CD4-positive, alpha-beta T cell (primary cell): Measurements from ENCODE around the gene ABLIM2. TPM values are rescaled to one million over a fixed set of nuclear protein-coding genes. Genes with fewer than 3 reads are reported as not detected.

Experiments
- ATAC-seq: fragments of 200-7000 bp; cut with Tn5 transposase; one replicate; pipeline ENCODE4 v1.10.0; 2022; ENCODE audit warnings: mild to moderate bottlenecking; ENCODE audit not compliant: poor library complexity
- CTCF ChIA-PET: fragments of 350-600 bp; sonication (Branson Sonifier 250); formaldehyde crosslinking; loops from one replicate; lab custom pipeline; 2021; ENCODE audit warnings: antibody characterized with exemption, inconsistent platforms; lab: Charles Lee
- POLR2A ChIA-PET: fragments of 350-600 bp; sonication (Branson Sonifier 250); formaldehyde crosslinking; loops from one replicate; lab custom pipeline; 2021; ENCODE audit warnings: antibody characterized with exemption, inconsistent platforms; lab: Charles Lee
- DNase-seq, 14 experiments: peaks; one replicate each; pipeline ENCODE4 v3.0.0-alpha.2; 2013 to 2020; ENCODE audit warnings: mixed read lengths in 2 of 14
- H3K27ac ChIP-seq, 2 donors: one replicate each; pipeline versions ENCODE4 v1.5.1 to v1.7.0; 2013; ENCODE audit warnings: low read length in 2 of 2, low read depth in 1 of 2, mild to moderate bottlenecking in 1 of 2
- H3K27me3 ChIP-seq, 2 experiments: 1 replicate in 1 of 2; 2 replicates in 1 of 2; pipeline versions ENCODE4 v1.6.1 to v1.7.0; 2013; ENCODE audit warnings: low read length in 2 of 2, control low read depth in 1 of 2, mild to moderate bottlenecking in 1 of 2, moderate library complexity in 1 of 2; ENCODE audit not compliant: insufficient read depth in 2 of 2, control insufficient read depth in 1 of 2
- H3K36me3 ChIP-seq: one replicate; pipeline ENCODE4 v1.6.1; 2013; ENCODE audit warnings: low read length, control low read depth; ENCODE audit not compliant: insufficient read depth
- H3K4me1 ChIP-seq: one replicate; pipeline ENCODE4 v1.6.1; 2013; ENCODE audit warnings: low read length, control low read depth; ENCODE audit not compliant: insufficient read depth
- H3K4me3 ChIP-seq: one replicate; pipeline ENCODE4 v1.5.1; 2013; ENCODE audit warnings: mild to moderate bottlenecking, low read length, moderate library complexity
- H3K9me3 ChIP-seq, 2 experiments: 1 replicate in 1 of 2; 2 replicates in 1 of 2; pipeline versions ENCODE4 v1.6.1 to v1.7.0; 2013; ENCODE audit warnings: low read length in 2 of 2, mild to moderate bottlenecking in 2 of 2, control low read depth in 1 of 2, moderate library complexity in 1 of 2; ENCODE audit not compliant: control insufficient read depth in 1 of 2, insufficient read depth in 1 of 2
- H3K27ac Mint-ChIP-seq: one replicate; pipeline ENCODE4 v1.8.0; 2020; ENCODE audit warnings: mixed read lengths
- H3K27me3 Mint-ChIP-seq: one replicate; pipeline ENCODE4 v1.8.0; 2021; ENCODE audit warnings: mixed read lengths
- H3K36me3 Mint-ChIP-seq: one replicate; pipeline ENCODE4 v1.8.0; 2021; ENCODE audit warnings: low read depth, mixed read lengths
- H3K4me1 Mint-ChIP-seq: one replicate; pipeline ENCODE4 v1.8.0; 2021; ENCODE audit warnings: low read depth, mixed read lengths
- H3K4me3 Mint-ChIP-seq: one replicate; pipeline ENCODE4 v1.8.0; 2020; ENCODE audit warnings: mild to moderate bottlenecking, mixed read lengths
- H3K9me3 Mint-ChIP-seq: one replicate; pipeline ENCODE4 v1.8.0; 2020; ENCODE audit warnings: mixed read lengths
- intact Hi-C, 2 experiments: fragments of 100-400 bp; cut with DNase I in 1 of 2; cut with micrococcal nuclease in 1 of 2; formaldehyde crosslinking; loops; one replicate each; pipeline versions ENCODE4 v1.15.1 to v1.9.0; 2023 to 2025; cut with DNase I, micrococcal nuclease
- total RNA-seq, 174 experiments: library from RNA in 2 of 174; stranded (reverse) in 2 of 174; gene quantifications; one replicate each; pipeline ENCODE4 v1.2.3 and lab custom pipeline; 2021 to 2026
- TF ChIP-seq, protein P1 (sequence below): fragments of 200-600 bp; IDR thresholded peaks from one replicate; pipeline ENCODE4 v1.8.0; 2022; ENCODE audit warnings: antibody characterized with exemption, mild to moderate bottlenecking

Gene ABLIM2
- total RNA-seq, 2 experiments from 2014 or later = 2.5 to 2.7 TPM

DNA sequence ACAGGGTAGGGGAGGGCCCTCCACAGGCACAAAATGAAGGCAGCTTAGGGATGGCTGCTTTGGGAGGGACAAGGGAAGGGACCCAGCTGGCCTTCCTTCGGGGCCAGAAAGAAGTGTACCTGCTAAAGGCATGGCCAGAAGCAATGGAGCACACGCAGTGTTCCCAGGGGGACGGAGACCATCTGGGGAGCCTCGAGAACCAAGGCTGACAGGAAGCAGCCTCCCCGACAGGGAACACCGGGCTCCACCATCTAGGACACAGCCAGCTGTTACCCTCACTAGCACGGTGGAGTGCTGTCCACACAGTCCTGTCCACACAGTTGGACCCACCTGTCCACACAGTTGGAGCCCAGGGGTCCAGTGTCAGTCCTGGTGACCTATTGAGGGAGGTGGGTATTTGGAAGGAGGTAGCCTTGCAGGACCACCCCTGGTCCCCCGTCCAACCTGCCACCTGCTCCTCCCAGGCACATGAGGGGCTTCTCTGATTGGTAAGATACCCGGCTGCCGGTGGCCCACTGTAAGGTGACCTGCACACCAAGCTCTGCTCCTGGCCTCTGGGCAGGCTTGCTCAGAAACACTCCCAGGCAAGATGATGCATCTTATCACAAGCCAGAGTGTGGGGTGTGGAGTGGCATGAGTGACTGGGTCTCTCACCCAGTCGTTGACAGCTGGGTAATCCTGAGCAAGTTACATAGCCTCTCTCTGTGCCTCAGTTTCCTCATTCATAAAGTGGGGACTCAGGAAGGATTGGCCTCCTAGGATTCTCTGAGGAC is 198.4 kb downstream of the ABLIM2 start:
- H3K36me3 Mint-ChIP-seq = no peaks in the 10 kb centered on the region
- Histone ChIP-seq H3K36me3 (no peaks in the 10 kb centered on the region), H3K4me1 (peaks cover 30% of the 10 kb centered on the region), H3K27ac (no peak overlapping the region), H3K9me3 (no peaks in the 10 kb centered on the region), H3K4me3 (no peak overlapping the region), H3K27me3 (no peaks in the 10 kb centered on the region)
- POLR2A ChIA-PET = interaction anchor here (0.7 to 0.8 kb wide), 2 partner anchors 21 to 35 kb away, joined by 3 read pairs; partner anchors contain the start of gene AFAP1
- no peak overlapping the region for H3K4me3 Mint-ChIP-seq
- ATAC-seq = no peak
- no peaks in the 10 kb centered on the region for H3K27me3 Mint-ChIP-seq
- CTCF ChIA-PET = no interaction called here
- TF ChIP-seq, protein P1, sequence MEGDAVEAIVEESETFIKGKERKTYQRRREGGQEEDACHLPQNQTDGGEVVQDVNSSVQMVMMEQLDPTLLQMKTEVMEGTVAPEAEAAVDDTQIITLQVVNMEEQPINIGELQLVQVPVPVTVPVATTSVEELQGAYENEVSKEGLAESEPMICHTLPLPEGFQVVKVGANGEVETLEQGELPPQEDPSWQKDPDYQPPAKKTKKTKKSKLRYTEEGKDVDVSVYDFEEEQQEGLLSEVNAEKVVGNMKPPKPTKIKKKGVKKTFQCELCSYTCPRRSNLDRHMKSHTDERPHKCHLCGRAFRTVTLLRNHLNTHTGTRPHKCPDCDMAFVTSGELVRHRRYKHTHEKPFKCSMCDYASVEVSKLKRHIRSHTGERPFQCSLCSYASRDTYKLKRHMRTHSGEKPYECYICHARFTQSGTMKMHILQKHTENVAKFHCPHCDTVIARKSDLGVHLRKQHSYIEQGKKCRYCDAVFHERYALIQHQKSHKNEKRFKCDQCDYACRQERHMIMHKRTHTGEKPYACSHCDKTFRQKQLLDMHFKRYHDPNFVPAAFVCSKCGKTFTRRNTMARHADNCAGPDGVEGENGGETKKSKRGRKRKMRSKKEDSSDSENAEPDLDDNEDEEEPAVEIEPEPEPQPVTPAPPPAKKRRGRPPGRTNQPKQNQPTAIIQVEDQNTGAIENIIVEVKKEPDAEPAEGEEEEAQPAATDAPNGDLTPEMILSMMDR = no peak
- intact Hi-C loops = no loop called here
- DNase-seq = no peak
- peaks cover 16% of the 10 kb centered on the region for H3K4me1 Mint-ChIP-seq
- H3K27ac Mint-ChIP-seq = no peak overlapping the region
- no peaks in the 10 kb centered on the region for H3K9me3 Mint-ChIP-seq

DNA sequence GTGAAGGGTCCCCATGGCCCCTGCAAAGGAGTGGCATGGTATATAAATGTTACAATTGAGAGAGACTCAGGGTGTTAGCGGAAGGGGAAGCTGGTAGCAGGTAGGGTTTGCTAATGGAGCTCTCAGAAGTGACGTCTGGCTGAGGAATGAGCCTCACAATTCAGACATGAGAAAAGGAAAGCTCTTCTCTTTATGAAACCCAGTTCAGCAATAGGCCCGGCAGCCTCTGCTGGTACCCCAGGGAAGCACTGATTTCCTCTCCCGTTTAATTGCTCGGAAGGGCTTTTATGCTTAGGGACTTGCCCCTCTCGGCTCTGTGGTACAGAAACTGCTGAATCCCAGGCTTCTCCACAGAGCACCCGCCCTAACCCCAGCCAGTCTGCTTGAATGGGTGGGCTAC is 199.5 kb downstream of the ABLIM2 start:
- Histone ChIP-seq H3K4me1 (peaks cover 19% of the 10 kb centered on the region), H3K9me3 (peaks cover 0 to 7% of the 10 kb centered on the region in 2 experiments), H3K36me3 (no peaks in the 10 kb centered on the region), H3K27ac (no peak overlapping the region), H3K4me3 (no peak overlapping the region), H3K27me3 (no peaks in the 10 kb centered on the region)
- POLR2A ChIA-PET = no interaction called here
- DNase-seq = no peak
- peaks cover 12% of the 10 kb centered on the region for H3K4me1 Mint-ChIP-seq
- CTCF ChIA-PET = interaction anchor here (0.5 kb wide), 1 partner anchor 22 kb away, joined by 3 read pairs; no protein-coding TSS in a partner anchor
- H3K36me3 Mint-ChIP-seq = no peaks in the 10 kb centered on the region
- no peak for ATAC-seq
- H3K9me3 Mint-ChIP-seq = no peaks in the 10 kb centered on the region
- TF ChIP-seq, protein P1 = no peak
- no peak overlapping the region for H3K4me3 Mint-ChIP-seq
- no peak overlapping the region for H3K27ac Mint-ChIP-seq
- intact Hi-C loops = no loop called here
- no peaks in the 10 kb centered on the region for H3K27me3 Mint-ChIP-seq

DNA sequence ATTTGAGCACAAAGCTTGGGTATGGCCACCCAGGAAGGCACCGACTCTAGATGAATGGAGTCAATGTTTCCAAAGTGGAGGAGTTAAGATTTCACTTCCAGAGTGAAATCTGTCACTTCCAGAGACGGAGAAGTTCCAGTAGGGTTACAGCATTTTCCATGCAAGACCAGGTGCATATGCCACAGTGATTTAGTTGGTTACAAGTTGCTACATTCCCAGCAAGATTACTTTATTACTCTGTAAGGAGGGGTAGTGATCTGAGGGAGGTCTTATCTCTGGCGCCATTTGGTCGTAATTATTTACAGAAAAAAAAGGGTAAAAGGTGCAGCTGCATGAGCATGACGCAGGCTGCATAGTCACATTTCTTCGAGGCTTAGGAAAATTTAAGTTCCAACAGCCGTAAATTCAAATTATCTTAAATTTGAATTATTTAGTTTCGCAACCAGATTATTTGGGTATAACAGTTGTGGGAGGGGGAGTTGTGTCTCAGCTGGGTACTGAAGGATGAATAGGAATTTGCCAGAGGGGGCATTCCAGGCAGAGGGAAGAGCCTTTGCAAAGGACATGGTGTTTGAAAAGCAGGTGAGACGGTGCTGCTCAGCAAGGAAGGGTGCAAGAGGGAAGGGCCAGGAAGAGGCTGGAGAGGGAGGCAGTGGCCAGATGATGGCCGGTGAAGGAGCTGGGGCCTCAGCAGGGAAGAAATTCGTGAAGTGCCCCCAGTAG is 201.5 kb downstream of the ABLIM2 start:
- Mint-ChIP-seq H3K27me3 (no peaks in the 10 kb centered on the region), H3K27ac (no peak overlapping the region), H3K4me3 (no peak overlapping the region), H3K4me1 (peaks cover 8% of the 10 kb centered on the region), H3K36me3 (peaks cover 3% of the 10 kb centered on the region), H3K9me3 (peaks cover 7% of the 10 kb centered on the region)
- H3K27me3 ChIP-seq = no peaks in the 10 kb centered on the region
- POLR2A ChIA-PET = no interaction called here
- intact Hi-C loops = no loop called here
- H3K4me3 ChIP-seq = no peak overlapping the region
- CTCF ChIA-PET = no interaction called here
- peaks cover 0 to 8% of the 10 kb centered on the region in 2 experiments for H3K9me3 ChIP-seq
- ATAC-seq (no peak), DNase-seq (no peak)
- TF ChIP-seq, protein P1 = no peak
- no peak overlapping the region for H3K27ac ChIP-seq
- no peaks in the 10 kb centered on the region for H3K36me3 ChIP-seq
- H3K4me1 ChIP-seq = peaks cover 19% of the 10 kb centered on the region
